Activated CD4-positive, alpha-beta T cell treated with anti-CD3 and anti-CD28 coated beads, Interleukin-2, amount 10 ng/mL, durations not matched to agents 7 days and 5 days (primary cell): ENCODE measurements around the gene IL34. TPM values are rescaled to one million over a fixed set of nuclear protein-coding genes. Genes with fewer than 3 reads are reported as not detected.
"Not testable (repeated sequence)": the region's sequence is repeated elsewhere in the genome, so short reads cannot be mapped to it uniquely, and the experiment has no call there.

ENCODE experiments used
- CTCF ChIA-PET: fragments of 350-600 bp; sonication (Branson Sonifier 250); formaldehyde crosslinking; loops from one replicate; lab custom pipeline; 2021; ENCODE audit warnings: antibody characterized with exemption; lab: Charles Lee
- POLR2A ChIA-PET: fragments of 350-600 bp; sonication (Branson Sonifier 250); formaldehyde crosslinking; loops from one replicate; lab custom pipeline; 2021; ENCODE audit warnings: antibody characterized with exemption; lab: Charles Lee
- DNase-seq: peaks from one replicate; pipeline ENCODE4 v3.0.0-alpha.2; 2020
- H3K27ac Mint-ChIP-seq: one replicate; pipeline ENCODE4 v1.8.0; 2021; ENCODE audit warnings: mild to moderate bottlenecking, moderate library complexity, mixed read lengths
- H3K27me3 Mint-ChIP-seq: one replicate; pipeline ENCODE4 v1.8.0; 2021; ENCODE audit warnings: mixed read lengths
- H3K36me3 Mint-ChIP-seq: one replicate; pipeline ENCODE4 v1.8.0; 2021; ENCODE audit warnings: low read depth, mixed read lengths
- H3K4me1 Mint-ChIP-seq: one replicate; pipeline ENCODE4 v1.8.0; 2021; ENCODE audit warnings: mixed read lengths
- H3K4me3 Mint-ChIP-seq: one replicate; pipeline ENCODE4 v1.8.0; 2021; ENCODE audit warnings: mild to moderate bottlenecking, moderate library complexity, mixed read lengths
- H3K9me3 Mint-ChIP-seq: one replicate; pipeline ENCODE4 v1.8.0; 2021; ENCODE audit warnings: mixed read lengths
- total RNA-seq, 2 experiments: library from RNA; stranded (reverse); gene quantifications; one replicate each; pipeline ENCODE4 v1.2.3, GENCODE V29; 2021

IL34 gene
- total RNA-seq, 2 experiments from 2014 or later: not detected

DNA sequence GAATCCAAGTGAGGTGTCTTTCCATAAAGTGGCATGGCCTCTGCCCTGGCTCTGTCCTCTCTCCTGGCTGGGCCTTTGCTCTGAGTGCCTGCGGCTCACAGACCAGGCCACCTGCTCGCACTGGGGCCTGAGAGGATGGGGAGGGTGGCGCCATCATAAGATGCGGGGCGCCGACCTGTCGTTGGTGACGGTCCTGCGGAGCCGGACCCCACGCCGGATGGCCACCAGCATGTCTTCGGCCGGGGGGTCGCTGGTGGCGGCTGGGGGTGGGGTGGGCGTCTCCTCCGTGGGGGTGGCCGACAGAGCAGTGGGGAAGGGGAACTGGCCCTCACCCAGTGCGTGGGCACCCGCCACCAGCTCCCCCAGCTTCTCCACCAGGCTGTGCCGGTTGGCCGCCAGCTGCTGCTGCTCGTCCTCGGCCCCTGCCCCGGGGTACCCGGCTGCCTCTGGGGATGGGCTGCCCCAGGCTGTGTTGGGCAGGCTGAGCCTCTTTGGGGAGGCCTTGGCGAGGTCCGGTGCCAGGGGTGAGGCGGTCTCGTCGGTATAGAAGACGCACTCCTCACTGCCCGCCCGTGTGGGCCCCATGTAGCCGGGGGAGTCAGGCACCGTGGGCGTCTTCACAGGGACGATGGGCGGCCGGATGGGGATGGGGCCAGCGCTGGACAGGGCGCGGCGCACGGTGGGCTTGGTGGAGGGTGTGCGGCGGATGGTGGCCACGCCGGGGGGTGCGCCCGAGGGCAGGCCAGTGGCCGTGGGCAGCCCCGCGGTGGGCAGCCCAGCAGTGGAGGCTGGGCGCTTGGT is 17.4 kb downstream of the IL34 start:
- ChIA-PET CTCF (no interaction called here), POLR2A (no interaction called here)
- Mint-ChIP-seq H3K36me3 (no peaks in the 10 kb centered on the region), H3K4me3 (no peak overlapping the region), H3K27ac (no peak overlapping the region), H3K4me1 (peaks cover 3% of the 10 kb centered on the region), H3K27me3 (no peaks in the 10 kb centered on the region), H3K9me3 (no peaks in the 10 kb centered on the region)
- DNase-seq: no peak

GRCh38 chr16:70664325-70665112 is 18.2 kb downstream of the IL34 start:
- DNase-seq: no peak
- CTCF ChIA-PET: no interaction called here
- no peaks in the 10 kb centered on the region for H3K9me3 Mint-ChIP-seq
- no peaks in the 10 kb centered on the region for H3K36me3 Mint-ChIP-seq
- H3K4me1 Mint-ChIP-seq: peaks cover 3% of the 10 kb centered on the region
- H3K27ac Mint-ChIP-seq: no peak overlapping the region
- no peak overlapping the region for H3K4me3 Mint-ChIP-seq
- H3K27me3 Mint-ChIP-seq: no peaks in the 10 kb centered on the region
- POLR2A ChIA-PET: no interaction called here

DNA sequence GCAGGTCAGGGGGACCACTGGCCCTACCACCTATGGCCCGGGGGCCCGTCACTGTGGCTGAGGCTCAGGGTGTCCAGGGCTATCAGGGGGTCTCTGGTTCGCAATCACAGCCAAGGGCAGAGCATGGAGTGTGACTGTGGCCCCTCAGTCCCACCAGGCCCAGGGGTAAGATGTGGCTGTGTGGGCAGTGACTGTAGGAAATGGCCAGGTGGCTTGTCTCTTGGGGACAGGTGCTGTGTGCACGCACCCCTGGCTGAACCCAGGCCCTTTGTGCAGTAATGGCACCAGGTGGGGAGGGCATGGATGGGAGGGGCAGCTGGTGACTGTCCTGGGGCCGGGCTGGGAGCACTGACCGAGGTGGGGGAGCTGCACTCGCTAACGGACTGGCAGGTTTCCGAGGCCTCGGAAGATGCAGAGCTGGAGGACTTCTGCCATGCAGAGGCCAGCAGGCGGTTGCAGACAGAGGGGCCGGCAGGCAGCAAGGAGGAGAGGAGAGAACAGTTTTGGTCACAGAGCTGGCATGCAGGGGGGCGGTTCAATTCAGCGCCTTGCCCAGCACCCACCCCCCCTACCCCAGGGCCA is 18.8 kb downstream of the IL34 start:
- no peak for DNase-seq
- ChIA-PET POLR2A (no interaction called here), CTCF (no interaction called here)
- Mint-ChIP-seq H3K27ac (no peak overlapping the region), H3K27me3 (no peaks in the 10 kb centered on the region), H3K36me3 (peaks cover 2% of the 10 kb centered on the region), H3K4me1 (peaks cover 3% of the 10 kb centered on the region), H3K9me3 (no peaks in the 10 kb centered on the region), H3K4me3 (no peak overlapping the region)

GRCh38 chr16:70665806-70666735 is 19.7 kb downstream of the IL34 start:
- POLR2A ChIA-PET: no interaction called here
- CTCF ChIA-PET: interaction anchor here (0.9 kb wide), 1 partner anchor 12 kb away, joined by 3 read pairs; no protein-coding TSS in a partner anchor

GRCh38 chr16:70670175-70670574 is 23.8 kb downstream of the IL34 start:
- Mint-ChIP-seq H3K36me3 (peaks cover 6% of the 10 kb centered on the region), H3K27me3 (no peaks in the 10 kb centered on the region), H3K4me3 (no peak overlapping the region), H3K27ac (no peak overlapping the region), H3K9me3 (no peaks in the 10 kb centered on the region), H3K4me1 (no peaks in the 10 kb centered on the region)
- CTCF ChIA-PET: interaction anchor here (0.9 to 1.5 kb wide), 2 partner anchors 13 to 105 kb away, joined by 3 read pairs; no protein-coding TSS in a partner anchor
- DNase-seq: no peak
- POLR2A ChIA-PET: no interaction called here

More at GRCh38 chr16:70665806-70666735, 19.7 kb downstream of the IL34 start:
- H3K4me3 Mint-ChIP-seq: no peak overlapping the region
- H3K27me3 Mint-ChIP-seq: no peaks in the 10 kb centered on the region
- H3K36me3 Mint-ChIP-seq: peaks cover 6% of the 10 kb centered on the region
- H3K27ac Mint-ChIP-seq: no peak overlapping the region
- no peak for DNase-seq
- H3K4me1 Mint-ChIP-seq: no peaks in the 10 kb centered on the region
- H3K9me3 Mint-ChIP-seq: no peaks in the 10 kb centered on the region

GRCh38 chr16:70670938-70671337 is 24.6 kb downstream of the IL34 start:
- H3K4me3 Mint-ChIP-seq, H3K9me3 Mint-ChIP-seq, H3K27me3 Mint-ChIP-seq, H3K4me1 Mint-ChIP-seq, H3K36me3 Mint-ChIP-seq, CTCF ChIA-PET, POLR2A ChIA-PET, DNase-seq, H3K27ac Mint-ChIP-seq: not testable (repeated sequence)

GRCh38 chr16:70674221-70675014 is 28.1 kb downstream of the IL34 start:
- no peak overlapping the region for H3K4me3 Mint-ChIP-seq
- H3K36me3 Mint-ChIP-seq: peaks cover 6% of the 10 kb centered on the region
- H3K27ac Mint-ChIP-seq: no peak overlapping the region
- peaks cover 10% of the 10 kb centered on the region for H3K4me1 Mint-ChIP-seq
- H3K9me3 Mint-ChIP-seq: no peaks in the 10 kb centered on the region
- POLR2A ChIA-PET: no interaction called here
- no peaks in the 10 kb centered on the region for H3K27me3 Mint-ChIP-seq
- DNase-seq: no peak
- CTCF ChIA-PET: no interaction called here

DNA sequence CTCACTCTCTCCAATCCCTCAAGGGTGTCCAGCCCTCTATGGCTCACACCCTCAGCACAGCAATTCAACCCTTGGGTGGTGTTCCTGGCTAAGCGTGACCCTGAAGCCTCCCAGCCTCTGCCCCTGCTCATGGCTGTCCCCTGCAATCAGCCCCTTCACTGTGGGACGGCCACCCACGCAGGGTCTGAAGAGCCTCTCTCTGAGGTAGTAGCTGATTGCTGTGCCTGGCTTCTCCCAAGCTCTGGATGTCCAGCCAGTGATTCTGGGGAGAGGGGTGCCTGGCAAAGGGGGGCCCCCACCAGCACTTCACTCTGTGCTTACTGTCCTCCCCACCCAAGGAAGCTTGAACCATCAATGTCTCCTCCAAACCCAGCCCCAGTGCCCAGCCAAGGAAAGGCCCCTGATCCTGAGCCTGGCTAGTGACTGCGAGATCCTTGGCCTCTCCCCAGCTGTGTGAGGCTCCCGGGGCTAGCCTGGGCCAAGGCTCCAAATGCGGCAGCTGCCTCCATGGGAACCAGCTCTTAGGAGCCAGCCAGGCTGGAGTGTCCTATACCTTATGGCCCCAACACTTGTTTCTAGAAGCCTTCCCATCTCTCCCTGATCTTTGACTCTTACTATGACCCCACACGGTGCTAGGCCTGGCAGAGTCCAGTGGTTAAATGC is 29.6 kb downstream of the IL34 start:
- ChIA-PET POLR2A (no interaction called here), CTCF (interaction anchor here (0.6 kb wide), 1 partner anchor 891 kb away, joined by 10 read pairs; no protein-coding TSS in a partner anchor)
- Mint-ChIP-seq H3K27me3 (no peaks in the 10 kb centered on the region), H3K27ac (no peak overlapping the region), H3K36me3 (no peaks in the 10 kb centered on the region), H3K9me3 (no peaks in the 10 kb centered on the region), H3K4me3 (no peak overlapping the region), H3K4me1 (peaks cover 11% of the 10 kb centered on the region)
- DNase-seq: no peak

DNA sequence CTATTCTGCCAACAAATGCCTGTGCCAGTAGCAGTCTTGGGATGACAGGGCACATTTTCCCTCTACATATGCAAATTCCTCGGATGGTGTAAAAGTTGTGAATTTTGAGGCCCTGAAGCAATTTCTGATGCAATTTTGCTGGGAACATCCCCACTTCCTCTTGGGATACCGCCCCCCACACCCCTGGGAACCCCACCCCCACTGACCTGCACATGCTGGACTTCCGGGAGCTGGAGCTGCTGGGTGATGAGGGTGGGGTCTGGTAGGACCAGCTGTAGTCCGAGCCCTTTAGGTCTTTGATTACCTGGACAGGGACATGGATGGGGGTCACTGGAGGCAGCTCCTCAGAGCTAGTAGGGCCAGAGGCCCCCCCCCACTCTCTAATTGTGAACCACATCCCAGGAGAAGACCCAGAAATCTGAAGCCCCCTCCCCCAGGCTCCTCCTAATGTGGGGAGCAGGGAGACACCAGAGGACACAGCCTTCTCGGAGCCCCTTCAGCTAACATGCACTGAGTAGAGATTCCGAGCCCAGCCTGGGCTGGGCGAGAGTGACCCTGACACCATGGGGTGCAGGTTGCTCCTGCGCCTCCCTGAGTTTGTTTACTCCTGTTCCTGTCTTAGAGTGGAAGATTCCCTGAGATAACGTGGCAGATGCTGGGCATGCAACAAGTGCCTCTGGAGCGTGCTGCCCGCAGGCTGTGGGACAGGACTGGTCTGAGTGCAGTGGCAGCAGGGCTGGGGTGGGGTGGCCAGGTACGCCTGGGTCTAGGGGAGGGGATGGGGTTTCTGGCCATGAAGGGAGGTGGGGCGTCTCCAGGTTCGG is 30.5 kb downstream of the IL34 start:
- Mint-ChIP-seq H3K4me1 (peaks cover 12% of the 10 kb centered on the region), H3K27ac (no peak overlapping the region), H3K36me3 (no peaks in the 10 kb centered on the region), H3K4me3 (no peak overlapping the region), H3K9me3 (no peaks in the 10 kb centered on the region), H3K27me3 (no peaks in the 10 kb centered on the region)
- ChIA-PET CTCF (interaction anchor here (0.6 kb wide), 1 partner anchor 890 kb away, joined by 10 read pairs; no protein-coding TSS in a partner anchor), POLR2A (no interaction called here)
- no peak for DNase-seq

DNA sequence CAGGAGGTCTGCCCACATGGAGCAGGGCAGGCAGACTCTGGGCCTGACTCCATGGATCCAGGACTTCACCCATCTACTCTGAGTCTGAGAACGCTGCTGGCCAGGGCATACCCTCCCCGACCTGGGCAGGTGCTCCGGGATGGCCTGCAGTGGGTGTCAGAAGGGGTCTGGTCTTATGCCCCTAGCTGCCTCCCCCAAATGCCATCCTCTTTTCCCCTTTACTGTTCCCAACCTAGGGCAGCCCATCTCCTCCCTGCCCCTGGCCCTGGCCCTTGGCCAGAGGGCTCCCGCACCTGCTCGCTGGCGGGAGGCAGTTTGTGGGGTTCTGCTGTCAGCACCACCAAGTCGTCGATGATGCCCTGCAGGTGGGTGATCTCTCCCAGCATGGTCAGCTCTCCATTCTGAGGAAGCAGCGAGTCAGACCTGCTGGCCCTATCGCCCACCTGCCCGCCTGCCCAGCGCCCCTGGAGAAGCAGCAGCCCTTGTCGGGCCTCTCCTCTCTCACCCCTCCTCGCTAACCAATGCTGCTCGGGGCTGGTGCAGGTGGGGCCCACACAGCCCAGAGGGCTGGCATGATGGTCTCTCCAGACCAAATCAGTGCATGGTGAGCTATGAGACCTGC is 31.3 kb downstream of the IL34 start:
- peaks cover 1% of the 10 kb centered on the region for H3K27me3 Mint-ChIP-seq
- H3K27ac Mint-ChIP-seq: no peak overlapping the region
- H3K4me3 Mint-ChIP-seq: no peak overlapping the region
- CTCF ChIA-PET: interaction anchor here (1.4 kb wide), 1 partner anchor 11 kb away, joined by 3 read pairs; no protein-coding TSS in a partner anchor
- H3K4me1 Mint-ChIP-seq: peaks cover 12% of the 10 kb centered on the region
- no peaks in the 10 kb centered on the region for H3K9me3 Mint-ChIP-seq
- H3K36me3 Mint-ChIP-seq: no peaks in the 10 kb centered on the region
- DNase-seq: no peak
- POLR2A ChIA-PET: no interaction called here
